Measurements from ENCODE around the gene HMCN2.

DNA sequence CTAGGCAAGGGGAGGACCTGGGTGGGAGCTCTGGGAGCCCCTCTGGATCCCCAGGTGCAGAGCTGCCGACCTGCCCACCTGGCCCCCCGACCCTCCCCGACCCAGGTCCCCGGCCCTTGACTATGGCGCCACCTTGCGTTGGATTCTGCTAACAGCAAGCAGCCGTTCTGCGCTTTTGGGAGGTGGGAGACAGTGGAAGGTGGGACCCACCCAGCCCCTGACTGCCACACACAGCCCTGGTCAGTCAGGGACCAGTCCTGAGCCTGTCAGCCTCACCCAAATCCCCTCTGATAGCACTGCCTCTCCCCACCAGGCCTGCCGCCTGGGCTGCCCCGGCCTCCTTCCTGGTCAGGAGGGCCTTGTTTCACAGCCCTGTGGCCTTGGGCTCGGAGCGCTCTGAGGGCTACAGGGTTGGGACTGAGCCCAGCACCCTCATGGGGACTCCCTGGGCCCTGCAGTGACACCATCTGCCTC lies 77.9 kb downstream of the HMCN2 start:
- TF ChIP-seq, protein P1, sequence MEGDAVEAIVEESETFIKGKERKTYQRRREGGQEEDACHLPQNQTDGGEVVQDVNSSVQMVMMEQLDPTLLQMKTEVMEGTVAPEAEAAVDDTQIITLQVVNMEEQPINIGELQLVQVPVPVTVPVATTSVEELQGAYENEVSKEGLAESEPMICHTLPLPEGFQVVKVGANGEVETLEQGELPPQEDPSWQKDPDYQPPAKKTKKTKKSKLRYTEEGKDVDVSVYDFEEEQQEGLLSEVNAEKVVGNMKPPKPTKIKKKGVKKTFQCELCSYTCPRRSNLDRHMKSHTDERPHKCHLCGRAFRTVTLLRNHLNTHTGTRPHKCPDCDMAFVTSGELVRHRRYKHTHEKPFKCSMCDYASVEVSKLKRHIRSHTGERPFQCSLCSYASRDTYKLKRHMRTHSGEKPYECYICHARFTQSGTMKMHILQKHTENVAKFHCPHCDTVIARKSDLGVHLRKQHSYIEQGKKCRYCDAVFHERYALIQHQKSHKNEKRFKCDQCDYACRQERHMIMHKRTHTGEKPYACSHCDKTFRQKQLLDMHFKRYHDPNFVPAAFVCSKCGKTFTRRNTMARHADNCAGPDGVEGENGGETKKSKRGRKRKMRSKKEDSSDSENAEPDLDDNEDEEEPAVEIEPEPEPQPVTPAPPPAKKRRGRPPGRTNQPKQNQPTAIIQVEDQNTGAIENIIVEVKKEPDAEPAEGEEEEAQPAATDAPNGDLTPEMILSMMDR (IDR thresholded peaks at IDR 0.05): peak; percentile 47 to 76 (median 60)
- TF ChIP-seq POLR2A (IDR thresholded peaks at IDR 0.05) (no peak), POLR2AphosphoS5 (IDR thresholded peaks at IDR 0.05) (no peak), EP300 (IDR thresholded peaks at IDR 0.05) (no peak)

Data from upper lobe of left lung (tissue), 4 donors.